ENCODE results near the gene WDFY4. TPM values are rescaled to one million over a fixed set of nuclear protein-coding genes. Genes with fewer than 3 reads are reported as not detected.

The WDFY4 gene
- total RNA-seq, 1 donor from 2014 or later = 26.5 TPM

GRCh38 chr10:48710647-48711275 is 26.1 kb downstream of the WDFY4 start:
- Histone ChIP-seq H3K4me1 (no peaks in the 10 kb centered on the region), H3K27me3 (no peaks in the 10 kb centered on the region), H3K27ac (no peak overlapping the region), H3K36me3 (no peaks in the 10 kb centered on the region), H3K4me3 (no peak overlapping the region), H3K9me3 (peaks cover 8% of the 10 kb centered on the region)
- intact Hi-C loops (cut with DNase I) = no loop called here
- no peak for TF ChIP-seq CTCF (IDR thresholded peaks at IDR 0.05)
- ATAC-seq = no peak
- no peak for DNase-seq

GRCh38 chr10:48711830-48712229 is 27.2 kb downstream of the WDFY4 start:
- intact Hi-C loops (cut with DNase I) = no loop called here
- Histone ChIP-seq H3K9me3 (peaks cover 8% of the 10 kb centered on the region), H3K4me1 (no peaks in the 10 kb centered on the region), H3K4me3 (no peak overlapping the region), H3K36me3 (no peaks in the 10 kb centered on the region), H3K27me3 (no peaks in the 10 kb centered on the region), H3K27ac (no peak overlapping the region)
- no peak for DNase-seq
- no peak for ATAC-seq
- no peak for TF ChIP-seq CTCF (IDR thresholded peaks at IDR 0.05)

GRCh38 chr10:48714088-48714487 is 29.4 kb downstream of the WDFY4 start:
- TF ChIP-seq CTCF (IDR thresholded peaks at IDR 0.05) = no peak
- ATAC-seq (peak; percentile 84), DNase-seq (no peak)
- Histone ChIP-seq H3K27ac (no peak overlapping the region), H3K4me1 (no peaks in the 10 kb centered on the region), H3K36me3 (no peaks in the 10 kb centered on the region), H3K4me3 (no peak overlapping the region), H3K9me3 (peaks cover 8% of the 10 kb centered on the region), H3K27me3 (no peaks in the 10 kb centered on the region)
- intact Hi-C loops (cut with DNase I) = no loop called here

GRCh38 chr10:48716416-48716815 is 31.7 kb downstream of the WDFY4 start:
- Histone ChIP-seq H3K27me3 (no peaks in the 10 kb centered on the region), H3K4me1 (no peaks in the 10 kb centered on the region), H3K36me3 (no peaks in the 10 kb centered on the region), H3K9me3 (peaks cover 8% of the 10 kb centered on the region), H3K27ac (no peak overlapping the region), H3K4me3 (no peak overlapping the region)
- intact Hi-C loops (cut with DNase I) = no loop called here
- ATAC-seq (no peak), DNase-seq (no peak)
- TF ChIP-seq CTCF (IDR thresholded peaks at IDR 0.05) = no peak

- Histone ChIP-seq H3K27ac (no peak overlapping the region), H3K27me3 (no peaks in the 10 kb centered on the region), H3K4me3 (no peak overlapping the region), H3K36me3 (no peaks in the 10 kb centered on the region), H3K9me3 (no peaks in the 10 kb centered on the region), H3K4me1 (no peaks in the 10 kb centered on the region)
- ATAC-seq (no peak), DNase-seq (no peak)
- intact Hi-C loops (cut with DNase I) = no loop called here
- TF ChIP-seq CTCF (IDR thresholded peaks at IDR 0.05) = no peak
These were observed 35.9 kb downstream of the WDFY4 start for GRCh38 chr10:48720611-48721010.

Measured in upper lobe of right lung (tissue), 1 donor.